ENCODE measurements around the gene LRTM2.
A peak's percentile ranks its signal among the peaks of the same experiment; 100 is the strongest.

Gene LRTM2

DNA sequence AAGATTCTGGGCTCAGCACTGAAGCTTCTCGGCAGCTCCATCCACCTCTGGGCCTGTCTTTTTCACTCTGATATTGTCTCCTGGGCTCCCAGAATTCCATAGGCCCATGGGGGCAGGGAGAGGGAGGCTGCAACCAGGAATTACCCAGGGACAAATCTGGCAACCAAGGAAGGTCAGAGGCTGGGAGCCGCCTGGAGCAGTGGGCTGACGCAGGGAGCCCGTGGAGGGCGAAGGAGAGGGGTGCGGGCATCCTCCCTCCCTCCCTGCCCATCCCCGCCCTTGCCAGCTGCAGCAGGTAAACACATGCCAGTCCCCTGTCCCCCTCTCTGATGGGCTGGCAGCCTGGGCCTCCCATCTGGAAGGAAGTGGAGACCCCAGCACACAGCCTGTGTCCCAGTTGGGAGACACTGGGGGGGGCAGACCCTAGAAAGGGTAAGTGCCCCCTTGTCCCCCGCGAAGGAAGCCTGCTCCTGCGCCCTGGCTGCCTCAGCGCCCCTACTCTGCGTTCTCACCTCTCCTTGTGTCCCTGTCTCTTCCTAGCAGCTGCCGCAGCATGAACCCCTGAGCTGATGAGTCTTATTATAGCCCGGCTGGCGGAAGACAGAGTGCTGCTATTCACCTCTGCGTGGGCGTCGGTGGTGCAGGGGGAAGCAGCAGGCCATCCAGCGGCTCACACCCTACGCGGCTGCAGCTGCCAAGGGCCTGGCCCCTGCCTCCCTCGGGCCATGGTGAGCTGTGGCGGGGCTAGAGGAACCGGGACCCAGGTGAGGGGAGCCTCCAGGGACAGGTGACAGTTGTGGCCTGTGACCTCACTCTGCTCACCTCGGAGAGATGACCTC lies 6.7 kb downstream of the LRTM2 start:
- no peak overlapping the region for H3K4me3 ChIP-seq (ENCODE audit: low read depth, low read length)
- TF ChIP-seq CTCF (conservative IDR thresholded peaks at IDR 0.05; ENCODE audit: low read depth, low read length), result no peak
- DNase-seq (ENCODE audit: low read depth), result no peak

- no peak overlapping the region for H3K4me3 ChIP-seq (ENCODE audit: low read depth, low read length)
- no peak for DNase-seq (ENCODE audit: low read depth)
- no peak for TF ChIP-seq CTCF (conservative IDR thresholded peaks at IDR 0.05; ENCODE audit: low read depth, low read length)
These were observed 7.8 kb downstream of the LRTM2 start for GRCh38 chr12:1827826-1828805.

DNA sequence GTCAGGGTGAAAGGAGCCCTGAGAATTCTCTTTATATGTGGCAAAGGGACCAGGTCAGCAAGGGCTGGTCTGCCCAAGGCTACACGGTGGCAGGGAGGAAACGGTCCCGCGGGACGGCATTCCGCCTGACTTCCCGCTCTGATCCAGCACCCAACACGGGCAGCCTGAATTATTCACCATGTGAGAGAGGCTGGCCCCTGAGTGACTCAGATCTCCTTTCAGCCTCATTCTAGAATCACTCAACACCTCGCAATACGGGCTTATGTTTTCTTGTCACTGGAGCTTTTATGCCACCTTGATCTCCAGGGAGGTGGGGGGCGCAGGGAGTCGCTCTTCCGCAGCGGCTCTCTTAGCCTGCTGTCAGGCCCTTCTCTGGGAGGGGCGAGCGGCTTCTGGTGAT lies 8.5 kb downstream of the LRTM2 start:
- no peak overlapping the region for H3K4me3 ChIP-seq (ENCODE audit: low read depth, low read length)
- DNase-seq (ENCODE audit: low read depth), result no peak
- TF ChIP-seq CTCF (conservative IDR thresholded peaks at IDR 0.05; ENCODE audit: low read depth, low read length), result no peak

GRCh38 chr12:1829306-1829900 lies 9.0 kb downstream of the LRTM2 start:
- TF ChIP-seq CTCF (conservative IDR thresholded peaks at IDR 0.05; ENCODE audit: low read depth, low read length), result no peak
- no peak overlapping the region for H3K4me3 ChIP-seq (ENCODE audit: low read depth, low read length)
- no peak for DNase-seq (ENCODE audit: low read depth)

DNA sequence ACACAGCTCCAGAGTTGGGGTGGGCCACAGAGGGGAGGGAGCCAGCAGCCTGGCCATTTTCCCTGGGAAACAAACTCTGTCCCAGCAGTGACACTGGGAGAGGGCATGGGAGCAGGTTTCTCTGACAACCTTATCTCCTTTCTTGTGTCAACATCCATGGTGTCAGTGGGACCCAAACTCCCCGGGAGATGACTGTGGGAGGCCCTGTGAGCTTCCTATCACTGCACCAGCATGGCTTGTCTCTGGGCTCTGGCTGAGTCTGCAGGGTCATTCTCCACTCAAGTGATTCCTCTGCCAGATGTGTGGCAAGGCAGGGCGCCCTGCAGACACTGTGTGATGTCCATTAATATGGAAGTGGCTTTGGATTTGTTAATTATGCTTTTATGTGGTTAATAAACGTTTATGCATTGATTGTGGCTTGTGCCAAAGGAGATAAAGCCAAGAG lies 10.1 kb downstream of the LRTM2 start:
- DNase-seq (ENCODE audit: low read depth), result no peak
- H3K4me3 ChIP-seq (ENCODE audit: low read depth, low read length), result no peak overlapping the region
- TF ChIP-seq CTCF (conservative IDR thresholded peaks at IDR 0.05; ENCODE audit: low read depth, low read length), result no peak

GRCh38 chr12:1830981-1831963 lies 10.9 kb downstream of the LRTM2 start:
- H3K4me3 ChIP-seq (ENCODE audit: low read depth, low read length), result no peak overlapping the region
- peak; percentile 72 for DNase-seq (ENCODE audit: low read depth)
- no peak for TF ChIP-seq CTCF (conservative IDR thresholded peaks at IDR 0.05; ENCODE audit: low read depth, low read length)
